KMS-11 (cell line): Measurements from ENCODE around the gene CTDSPL2.

Source experiments
- H2AFZ ChIP-seq: fragments of 200-600 bp; sonication (generic); 2 replicates; pipeline ENCODE4 v1.6.1; 2016; ENCODE audit warnings: antibody characterized with exemption, mixed run types, low read depth
- H3K27ac ChIP-seq: fragments of 200-600 bp; sonication (generic); 2 replicates; pipeline ENCODE4 v1.6.1; 2016; ENCODE audit warnings: mild to moderate bottlenecking, mixed run types
- H3K27me3 ChIP-seq: fragments of 200-600 bp; sonication (generic); 2 replicates; pipeline ENCODE4 v1.6.1; 2017; ENCODE audit warnings: mild to moderate bottlenecking, low read depth, mixed run types, moderate library complexity; ENCODE audit not compliant: insufficient read depth
- H3K36me3 ChIP-seq: fragments of 200-600 bp; sonication (generic); 2 replicates; pipeline ENCODE4 v1.6.1; 2017; ENCODE audit warnings: mild to moderate bottlenecking, mixed run types; ENCODE audit not compliant: insufficient read depth
- H3K4me1 ChIP-seq: fragments of 200-600 bp; sonication (generic); 2 replicates; pipeline ENCODE4 v1.6.1; 2016; ENCODE audit warnings: mild to moderate bottlenecking, low read depth, mixed run types; ENCODE audit not compliant: poor library complexity, severe bottlenecking
- H3K4me2 ChIP-seq: fragments of 200-600 bp; sonication (generic); 2 replicates; pipeline ENCODE4 v1.7.0; 2016; ENCODE audit warnings: mild to moderate bottlenecking, mixed run types
- H3K4me3 ChIP-seq: fragments of 200-600 bp; sonication (generic); IDR thresholded peaks from 2 replicates; pipeline ENCODE4 v1.6.1; 2017; ENCODE audit warnings: low read depth, low read length, mixed read lengths; ENCODE audit not compliant: insufficient read depth
- H3K79me2 ChIP-seq: fragments of 200-600 bp; sonication (generic); 2 replicates; pipeline ENCODE4 v1.6.1; 2016; ENCODE audit warnings: low read depth, mixed run types; ENCODE audit not compliant: insufficient read depth
- H3K9ac ChIP-seq: fragments of 200-600 bp; sonication (generic); 2 replicates; pipeline ENCODE4 v1.6.1; 2016; ENCODE audit warnings: mild to moderate bottlenecking, mixed run types
- H4K20me1 ChIP-seq: fragments of 200-600 bp; sonication (generic); 2 replicates; pipeline ENCODE4 v1.6.1; 2016; ENCODE audit warnings: mild to moderate bottlenecking, mixed run types; ENCODE audit not compliant: insufficient read depth
- TF ChIP-seq, protein P1 (sequence below): fragments of 200-600 bp; sonication (generic); conservative IDR thresholded peaks from 2 replicates; pipeline ENCODE4 v1.6.1; 2017; ENCODE audit warnings: low read depth, mild to moderate bottlenecking, antibody characterized with exemption, low read length, moderate library complexity, mixed read lengths

The CTDSPL2 gene

DNA sequence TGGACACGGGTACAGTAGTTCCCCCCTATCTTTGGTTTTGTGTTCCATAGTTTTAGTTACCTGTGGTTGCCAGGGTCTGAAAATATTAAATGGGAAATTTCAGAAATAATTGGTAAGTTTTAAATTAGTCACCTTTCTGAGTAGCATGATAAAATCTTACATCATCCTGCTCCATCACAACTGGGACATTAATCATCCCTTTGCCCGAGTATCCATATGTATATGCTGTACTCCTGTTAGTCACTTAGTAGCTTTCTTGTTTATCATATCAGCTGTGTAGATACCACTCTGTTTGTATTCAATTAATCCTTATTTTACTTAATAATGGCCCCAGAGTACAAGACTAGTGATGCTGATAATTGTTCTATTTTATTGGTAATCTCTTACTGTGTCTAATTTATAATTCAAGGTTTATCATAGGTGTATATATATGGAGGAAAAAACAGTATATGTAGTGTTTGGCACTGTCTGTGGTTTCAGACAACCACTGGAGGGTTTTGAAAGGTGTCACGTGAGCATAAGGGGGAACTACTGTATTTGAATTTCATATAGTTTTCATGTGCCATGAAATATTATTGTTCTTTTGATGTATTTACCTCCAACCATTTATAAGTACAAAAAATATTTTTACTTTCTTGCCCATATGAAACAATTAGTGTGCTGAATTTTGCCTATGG, 41.4 kb downstream of the CTDSPL2 start:
- Histone ChIP-seq H3K36me3 (0 out of 2 replicates have a peak, but pooled peaks cover 6% of the 10 kb centered on the region), H3K27ac (no peak overlapping the region), H3K27me3 (no peaks in the 10 kb centered on the region), H3K4me1 (peaks cover 15% of the 10 kb centered on the region), H2AFZ (no peak overlapping the region), H3K4me3 (no peak overlapping the region), H4K20me1 (no peaks in the 10 kb centered on the region), H3K4me2 (peak overlapping the region; percentile 11; the same call in 1 of the 2 replicates), H3K9ac (no peak overlapping the region), H3K79me2 (peaks cover 47% of the 10 kb centered on the region; the same call in 1 of the 2 replicates)
- TF ChIP-seq, protein P1, sequence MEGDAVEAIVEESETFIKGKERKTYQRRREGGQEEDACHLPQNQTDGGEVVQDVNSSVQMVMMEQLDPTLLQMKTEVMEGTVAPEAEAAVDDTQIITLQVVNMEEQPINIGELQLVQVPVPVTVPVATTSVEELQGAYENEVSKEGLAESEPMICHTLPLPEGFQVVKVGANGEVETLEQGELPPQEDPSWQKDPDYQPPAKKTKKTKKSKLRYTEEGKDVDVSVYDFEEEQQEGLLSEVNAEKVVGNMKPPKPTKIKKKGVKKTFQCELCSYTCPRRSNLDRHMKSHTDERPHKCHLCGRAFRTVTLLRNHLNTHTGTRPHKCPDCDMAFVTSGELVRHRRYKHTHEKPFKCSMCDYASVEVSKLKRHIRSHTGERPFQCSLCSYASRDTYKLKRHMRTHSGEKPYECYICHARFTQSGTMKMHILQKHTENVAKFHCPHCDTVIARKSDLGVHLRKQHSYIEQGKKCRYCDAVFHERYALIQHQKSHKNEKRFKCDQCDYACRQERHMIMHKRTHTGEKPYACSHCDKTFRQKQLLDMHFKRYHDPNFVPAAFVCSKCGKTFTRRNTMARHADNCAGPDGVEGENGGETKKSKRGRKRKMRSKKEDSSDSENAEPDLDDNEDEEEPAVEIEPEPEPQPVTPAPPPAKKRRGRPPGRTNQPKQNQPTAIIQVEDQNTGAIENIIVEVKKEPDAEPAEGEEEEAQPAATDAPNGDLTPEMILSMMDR = no peak

DNA sequence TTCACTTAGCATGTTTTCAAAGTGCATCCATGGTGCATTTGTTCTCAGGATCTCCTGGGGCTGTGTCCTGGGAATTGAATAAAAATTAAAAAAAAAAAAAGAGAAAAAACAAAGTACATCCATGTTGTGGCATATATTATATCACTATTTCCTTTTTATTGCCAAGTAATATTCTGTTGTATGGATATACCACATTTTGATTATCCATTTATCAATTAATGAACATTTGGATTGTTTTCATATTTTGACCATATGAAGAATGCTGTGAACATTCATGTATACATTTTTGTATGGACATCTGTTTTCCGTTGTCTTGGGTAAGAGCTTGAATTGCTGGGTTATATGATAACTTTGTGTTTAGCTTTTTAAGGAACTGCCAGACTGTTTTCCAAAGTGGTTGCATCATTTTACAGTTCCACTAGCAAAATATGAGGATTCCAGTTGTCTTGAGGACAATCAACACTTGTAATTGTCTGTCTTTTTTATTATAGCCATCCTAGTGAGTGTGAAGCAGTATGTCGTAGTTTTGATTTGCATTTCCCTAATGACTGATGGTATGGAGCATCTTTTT, 44.5 kb downstream of the CTDSPL2 start:
- Histone ChIP-seq H3K4me2 (no peak overlapping the region), H3K4me3 (no peak overlapping the region), H3K27ac (no peak overlapping the region), H2AFZ (no peak overlapping the region), H3K36me3 (0 out of 2 replicates have a peak, but pooled peaks cover 6% of the 10 kb centered on the region), H3K79me2 (peaks cover 35% of the 10 kb centered on the region; the same call in 1 of the 2 replicates), H3K27me3 (no peaks in the 10 kb centered on the region), H3K9ac (no peak overlapping the region), H4K20me1 (no peaks in the 10 kb centered on the region), H3K4me1 (peaks cover 15% of the 10 kb centered on the region)
- TF ChIP-seq, protein P1 = no peak

DNA sequence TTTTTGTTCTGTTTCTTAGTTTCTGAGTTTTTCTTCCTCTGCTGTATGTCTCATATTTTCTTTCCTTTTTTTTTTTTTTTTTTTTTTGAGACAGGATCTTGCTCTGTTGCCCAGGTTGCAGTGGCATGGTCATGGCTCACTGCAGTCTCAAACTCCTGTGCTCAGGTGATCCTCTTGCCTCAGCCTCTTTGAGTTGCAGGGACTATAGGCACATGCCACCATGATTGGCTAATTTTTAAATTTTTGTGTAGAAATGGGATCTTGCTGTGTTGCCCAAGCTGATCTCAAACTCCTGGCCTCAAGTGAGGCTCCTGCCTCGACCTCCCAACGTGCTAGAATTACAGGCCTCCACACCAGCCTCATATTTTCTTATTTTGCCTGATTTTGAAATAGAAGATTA, 51.9 kb downstream of the CTDSPL2 start:
- Histone ChIP-seq H3K79me2 (peaks cover 37% of the 10 kb centered on the region; the same call in 1 of the 2 replicates), H2AFZ (no peak overlapping the region), H3K36me3 (no peaks in the 10 kb centered on the region), H3K27me3 (no peaks in the 10 kb centered on the region), H3K9ac (no peak overlapping the region), H3K4me3 (no peak overlapping the region), H3K27ac (no peak overlapping the region), H4K20me1 (no peaks in the 10 kb centered on the region), H3K4me2 (no peak overlapping the region), H3K4me1 (no peaks in the 10 kb centered on the region)
- TF ChIP-seq, protein P1 = no peak

DNA sequence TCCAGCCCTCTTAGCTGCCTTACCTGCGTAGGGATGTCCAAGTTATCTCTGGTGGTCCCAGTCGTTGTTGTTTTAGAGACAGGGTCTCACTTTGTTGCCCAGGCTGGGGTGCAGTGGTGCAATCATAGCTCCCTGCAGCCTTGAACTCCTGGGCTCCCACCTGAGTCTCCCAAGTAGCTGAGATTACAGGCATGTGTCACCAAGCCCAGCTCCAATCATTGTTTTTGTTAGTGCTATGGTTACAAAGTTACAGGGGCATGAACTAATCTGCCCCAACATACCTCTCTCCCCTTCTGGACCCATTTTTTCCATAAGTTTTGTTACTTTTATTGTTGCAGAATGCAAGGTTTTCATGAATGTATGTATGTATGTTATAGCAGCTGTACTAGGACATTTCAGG, 54.7 kb downstream of the CTDSPL2 start:
- Histone ChIP-seq H2AFZ (no peak overlapping the region), H3K4me2 (no peak overlapping the region), H3K27me3 (no peaks in the 10 kb centered on the region), H3K27ac (no peak overlapping the region), H3K4me3 (no peak overlapping the region), H3K79me2 (peaks cover 26% of the 10 kb centered on the region; the same call in 1 of the 2 replicates), H3K9ac (no peak overlapping the region), H3K4me1 (no peaks in the 10 kb centered on the region), H4K20me1 (no peaks in the 10 kb centered on the region), H3K36me3 (0 out of 2 replicates have a peak, but pooled peaks cover 3% of the 10 kb centered on the region)
- TF ChIP-seq, protein P1 = no peak
